Stimulated activated CD8-positive, alpha-beta memory T cell treated with anti-CD3 and anti-CD28 coated beads, Interleukin-12 subunit alpha, Interleukin-12 subunit beta, amount 100 ng/mL, for 1 hour (primary cell): ENCODE data around the gene NLRP10.

Source experiments
- DNase-seq: peaks from one replicate; pipeline ENCODE4 v3.0.0-alpha.2; 2020; ENCODE audit warnings: low read depth

NLRP10 gene

DNA sequence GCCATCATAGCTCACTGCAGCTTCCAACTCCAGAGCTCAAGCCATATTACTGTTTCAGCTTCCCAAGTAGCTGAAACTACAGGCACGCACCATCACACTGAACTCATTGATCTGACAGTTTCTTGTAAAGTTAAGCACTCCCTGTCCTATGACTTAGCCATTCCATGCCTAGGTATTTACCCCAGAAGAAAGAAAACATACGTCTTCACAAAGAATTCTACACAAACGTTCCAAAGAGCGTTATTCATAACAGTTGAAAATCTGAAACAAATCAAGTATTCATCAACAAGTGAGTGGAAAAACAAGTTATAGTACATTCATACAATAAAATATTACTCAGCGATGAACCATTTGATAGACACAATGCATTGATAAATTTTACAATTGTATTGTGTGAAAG is 7.8 kb upstream of the NLRP10 start:
- DNase-seq, result no peak

DNA sequence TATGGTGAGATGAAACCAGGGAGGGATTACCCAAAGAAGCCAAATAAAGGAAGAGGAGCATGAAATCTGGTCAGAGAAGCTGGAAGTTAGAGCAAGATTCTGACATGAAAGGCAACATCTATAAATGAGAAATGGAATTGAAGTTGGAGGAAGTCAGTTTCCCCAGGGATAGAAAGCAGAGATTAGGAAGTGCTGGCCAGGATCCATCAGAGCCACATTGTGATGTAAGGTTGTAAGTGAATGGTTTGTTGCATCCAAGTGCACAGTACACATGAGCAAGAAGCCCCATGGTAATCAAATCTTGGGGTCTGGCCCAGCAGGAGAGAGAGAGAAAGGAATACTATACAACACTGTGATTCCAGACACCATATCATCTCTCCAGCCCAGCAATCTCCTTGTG is 6.6 kb upstream of the NLRP10 start:
- DNase-seq, result no peak

DNA sequence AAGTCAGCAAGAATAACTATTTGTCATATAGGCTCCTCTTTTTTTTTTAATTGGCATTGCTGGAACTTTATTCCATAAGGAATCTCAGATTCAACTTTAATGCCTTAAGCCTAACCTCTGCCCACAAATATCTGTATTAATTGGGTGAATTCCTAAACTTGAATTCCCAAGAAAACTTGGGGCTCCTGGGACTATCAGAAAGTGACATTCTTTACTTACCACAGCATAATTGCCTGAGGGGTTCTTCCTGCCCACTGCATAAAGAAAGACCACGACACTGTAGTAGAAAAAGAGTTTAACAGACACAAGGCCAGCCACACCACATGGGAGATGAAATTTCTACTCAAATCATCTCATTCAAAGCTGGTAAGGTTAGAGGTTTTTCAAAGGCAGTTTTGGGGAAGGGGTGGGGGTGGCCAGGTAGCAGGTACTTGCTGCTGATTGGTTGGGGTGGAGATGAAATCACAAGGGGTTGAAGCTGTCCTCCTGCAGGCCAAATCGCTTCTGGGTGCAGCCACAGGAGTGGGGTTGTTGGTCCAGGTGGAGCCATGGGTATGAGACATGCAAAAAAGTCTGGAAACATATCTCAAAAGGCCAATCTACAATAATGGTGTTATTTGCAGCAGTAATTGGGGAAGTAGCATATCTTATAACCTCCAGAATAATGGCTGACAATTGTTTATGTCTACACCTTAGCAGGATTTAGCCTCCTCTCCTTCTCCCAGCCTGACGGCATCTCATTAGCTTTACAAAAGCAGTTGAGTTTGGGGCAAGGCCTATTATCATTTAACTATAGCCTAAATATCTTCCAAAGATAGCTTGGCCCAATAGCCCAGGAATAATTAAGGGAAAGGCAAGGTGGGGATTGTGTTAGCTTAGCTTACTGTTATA is 4.8 kb upstream of the NLRP10 start:
- DNase-seq, result no peak

DNA sequence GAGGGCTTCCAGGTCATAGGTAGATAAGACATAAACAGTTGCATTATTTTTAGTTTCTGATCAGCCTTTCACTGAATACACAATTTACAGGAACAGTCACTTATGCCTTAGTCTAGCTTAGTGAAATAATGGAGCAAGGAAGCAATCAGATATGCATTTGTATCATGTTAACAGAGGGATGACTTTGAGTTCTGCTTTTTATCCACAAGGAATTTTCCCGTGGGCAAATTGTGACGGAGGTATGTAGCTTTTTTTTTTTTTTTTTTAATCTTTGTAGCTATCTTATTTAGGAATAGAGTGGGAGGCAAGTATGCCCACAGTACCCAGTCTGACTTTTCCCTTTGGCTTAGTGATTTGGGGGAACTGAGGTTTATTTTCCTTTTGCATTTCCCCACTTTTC is 3.4 kb upstream of the NLRP10 start:
- no peak for DNase-seq

DNA sequence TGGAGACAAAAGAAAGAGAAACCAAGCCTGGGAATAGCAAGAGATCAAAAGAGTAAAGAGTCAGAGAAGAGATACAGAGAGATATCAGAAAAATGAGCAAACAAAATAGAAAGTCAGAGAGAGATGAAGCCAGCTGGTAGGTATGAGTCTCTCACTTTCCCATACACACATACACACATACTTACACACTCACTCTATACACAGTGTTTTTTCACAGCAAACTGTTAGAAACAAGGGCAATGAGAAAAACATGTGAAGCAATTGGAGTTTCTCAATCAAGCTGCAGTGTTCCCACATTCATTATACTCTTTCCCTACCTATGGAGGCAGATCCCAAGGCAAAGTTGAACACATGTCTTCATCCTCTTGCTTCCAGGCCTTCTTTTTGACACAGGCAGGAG is 2.6 kb upstream of the NLRP10 start:
- no peak for DNase-seq

DNA sequence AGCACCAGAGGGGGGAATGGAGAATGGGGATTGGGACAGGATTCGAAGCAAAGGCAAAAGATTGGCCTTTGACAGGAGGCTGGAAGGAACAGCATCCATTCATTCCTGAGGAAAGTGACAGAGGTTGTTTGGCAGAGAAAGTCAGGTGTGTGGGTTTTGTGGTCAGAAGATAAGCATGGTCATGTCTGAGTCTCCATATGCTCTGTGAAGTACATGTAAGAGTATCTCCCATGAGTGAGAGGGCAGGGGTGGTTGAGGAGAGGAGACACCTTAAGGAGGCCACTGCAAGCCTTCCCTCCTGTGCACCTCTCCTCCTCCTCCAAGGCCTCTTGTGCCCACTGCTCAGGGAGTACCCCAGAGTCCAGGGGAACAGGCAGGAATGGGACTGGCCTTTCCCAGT is 1.9 kb upstream of the NLRP10 start:
- DNase-seq, result no peak

DNA sequence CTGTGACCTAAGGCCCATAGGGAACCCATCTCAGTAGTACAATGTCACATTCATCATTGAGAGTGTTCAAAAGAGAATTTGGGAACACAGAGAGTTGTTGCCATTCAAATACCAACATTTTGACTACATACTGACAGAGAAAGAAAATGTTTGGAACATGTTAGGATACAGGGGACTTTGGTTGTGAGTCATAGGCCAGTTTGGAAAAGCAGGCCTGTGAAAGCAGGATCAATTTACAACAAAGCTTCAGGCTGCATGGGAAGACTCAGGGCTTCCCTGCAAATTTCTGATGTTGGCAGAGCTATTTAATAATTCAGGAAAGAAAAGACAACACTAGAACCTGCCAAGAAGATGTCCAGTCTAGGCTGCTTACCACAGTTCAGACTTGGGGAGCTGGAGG is 374 bp downstream of the NLRP10 start:
- DNase-seq, result no peak

DNA sequence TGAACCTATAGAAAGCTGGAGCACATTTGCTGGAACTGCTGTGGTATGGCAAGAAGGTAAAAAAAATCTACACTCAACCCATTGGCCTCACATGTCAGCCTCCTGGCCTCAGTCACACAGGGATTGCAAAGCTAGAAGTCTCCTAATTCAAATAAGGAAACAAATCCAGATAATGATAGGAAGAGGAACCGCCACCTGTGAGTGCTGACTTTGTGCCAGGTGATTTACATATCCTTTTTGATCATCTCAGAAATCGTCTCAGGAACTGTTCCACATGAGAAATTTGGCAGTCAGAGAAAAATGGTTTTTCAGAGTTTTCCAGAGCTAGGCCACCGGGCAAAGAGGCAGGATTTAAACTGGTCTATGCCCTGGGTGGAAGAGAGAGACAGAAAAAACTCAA is 986 bp downstream of the NLRP10 start:
- no peak for DNase-seq

DNA sequence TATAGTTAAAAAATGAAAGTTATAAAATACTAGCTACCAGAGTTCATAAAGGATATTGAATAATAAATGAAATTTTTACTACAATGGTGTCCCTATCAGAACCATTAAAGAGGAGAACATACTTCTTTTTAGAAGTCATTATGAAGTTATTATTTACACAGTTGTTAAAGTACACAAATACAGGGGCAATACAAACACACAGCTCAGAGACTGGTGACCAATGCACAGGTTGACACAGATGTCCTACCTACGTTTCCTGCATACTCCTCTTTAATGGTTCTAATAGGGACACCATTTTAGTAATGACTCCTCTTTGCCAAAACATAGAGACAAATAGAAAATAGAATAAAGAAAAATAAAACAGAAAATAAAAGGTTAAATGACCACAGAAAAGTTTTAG is 10.1 kb downstream of the NLRP10 start:
- no peak for DNase-seq

DNA sequence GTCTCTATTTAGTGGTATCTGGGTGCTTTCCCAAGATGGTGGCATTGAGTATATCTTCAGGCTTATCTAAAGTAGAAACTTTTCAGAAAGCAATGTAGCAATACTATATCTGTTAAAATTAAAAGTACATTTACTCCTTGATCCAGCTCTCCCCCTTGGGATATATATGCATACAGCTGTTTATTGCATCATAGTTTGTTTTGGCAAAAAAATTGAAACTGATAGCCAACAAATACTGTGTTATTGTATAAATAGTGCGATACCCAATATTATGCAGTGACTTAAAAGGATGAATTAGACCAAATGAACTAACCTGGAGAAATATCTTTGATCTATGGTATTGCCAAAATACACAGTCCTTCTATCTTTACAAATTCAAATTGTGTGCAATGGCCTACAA is 15.3 kb downstream of the NLRP10 start:
- no peak for DNase-seq

DNA sequence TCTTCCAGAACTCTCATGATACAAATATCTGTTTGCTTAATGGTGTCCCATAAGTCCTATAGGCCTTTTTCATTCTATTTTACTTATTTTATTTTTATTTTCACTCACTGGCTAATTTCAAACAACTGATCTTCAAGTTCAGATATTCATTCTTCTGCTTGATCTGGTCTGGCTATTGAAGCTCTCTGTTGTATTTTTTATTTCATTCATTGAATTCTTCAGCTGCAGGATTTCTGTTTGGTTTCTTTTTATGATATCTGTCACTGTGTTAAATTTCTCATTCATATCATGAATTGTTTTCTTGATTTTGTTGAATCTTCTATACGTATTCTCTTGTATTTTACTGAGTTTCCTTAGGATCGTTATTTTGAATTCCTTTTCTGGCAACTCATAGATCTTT is 21.1 kb downstream of the NLRP10 start:
- no peak for DNase-seq

DNA sequence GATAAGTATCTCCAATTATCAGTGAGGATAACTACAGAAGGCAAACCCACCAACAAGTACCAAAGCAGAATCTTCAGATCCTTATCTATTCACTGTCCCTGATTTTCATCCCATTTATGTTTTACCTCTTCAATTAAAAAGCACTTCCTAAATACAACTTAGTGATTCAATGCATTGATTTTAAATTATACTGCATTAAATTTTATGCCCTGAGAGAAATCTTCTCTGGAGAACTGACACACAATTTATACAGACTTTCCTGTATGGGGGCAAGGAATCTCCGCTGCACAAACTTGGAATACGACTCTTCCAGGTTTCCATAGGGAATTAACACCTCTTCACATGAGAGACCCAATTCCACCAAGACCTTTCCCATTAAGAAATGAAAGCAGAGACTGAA is 23.6 kb downstream of the NLRP10 start, which contains the start of gene OR10A3:
Gene OR10A3 (minus strand): TSS at position 101 of the 400 bp plus-strand sequence. CDS start 2,188 bp downstream, outside the sequence.
- no peak for DNase-seq

DNA sequence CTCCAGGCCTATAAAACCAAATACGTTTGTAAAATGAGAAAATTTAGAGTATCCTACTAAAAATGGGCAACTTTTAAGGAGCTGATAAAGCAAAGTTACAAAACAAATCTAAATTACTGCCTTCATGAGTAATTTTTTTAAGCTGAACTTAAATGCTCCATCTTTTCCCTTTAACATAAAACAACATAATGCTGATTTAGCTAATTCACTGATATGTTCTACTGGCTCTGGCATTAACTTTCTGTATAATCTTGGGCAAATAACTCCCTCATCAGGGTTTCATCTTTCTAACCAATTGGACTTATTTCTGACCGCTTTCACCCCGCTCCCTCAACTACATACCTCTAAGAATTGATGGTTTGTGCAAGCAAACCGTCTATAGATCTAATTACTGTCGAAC is 24.1 kb downstream of the NLRP10 start:
- DNase-seq, result no peak

DNA sequence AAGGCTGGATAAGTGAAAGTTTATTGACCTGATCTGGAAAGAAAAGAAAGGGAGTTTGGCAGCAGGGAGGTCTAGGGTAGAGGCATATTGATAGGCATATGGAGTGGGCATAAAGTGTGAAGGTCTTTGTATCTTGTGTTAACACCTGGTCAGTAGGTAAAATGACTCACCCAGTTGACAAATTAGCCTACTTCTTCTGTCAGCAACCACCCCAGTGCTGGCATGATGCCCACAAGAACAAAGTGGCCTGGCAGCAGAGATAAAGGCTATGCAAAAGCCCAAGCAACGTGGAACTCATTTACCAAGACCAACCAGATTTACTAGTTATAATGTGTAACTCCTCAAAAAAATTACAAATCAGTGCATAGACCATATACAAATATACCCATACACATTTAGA is 28.6 kb downstream of the NLRP10 start:
- DNase-seq, result no peak

DNA sequence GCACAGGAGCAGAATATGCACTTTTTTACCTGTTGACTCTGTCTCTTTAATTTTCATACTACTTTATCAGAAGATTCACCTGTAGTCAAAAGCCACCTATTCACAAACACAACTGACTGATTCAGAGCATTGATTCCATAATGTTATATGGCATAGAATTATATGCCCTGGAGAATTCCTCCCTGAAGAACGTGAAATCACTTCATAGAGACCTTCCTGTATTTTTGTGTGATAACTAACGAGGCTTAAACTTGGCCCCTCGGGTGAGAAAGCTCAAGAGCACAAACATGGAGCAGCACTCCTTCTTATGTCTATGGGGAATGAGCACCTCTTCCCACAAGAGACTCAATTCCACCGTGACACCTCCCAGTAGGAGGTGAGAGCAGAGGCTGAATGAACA is 34.1 kb downstream of the NLRP10 start, which contains the start of gene OR10A6:
Gene OR10A6 (minus strand): TSS at position 101 of the 400 bp plus-strand sequence. CDS start 2,606 bp downstream, outside the sequence.
- no peak for DNase-seq

DNA sequence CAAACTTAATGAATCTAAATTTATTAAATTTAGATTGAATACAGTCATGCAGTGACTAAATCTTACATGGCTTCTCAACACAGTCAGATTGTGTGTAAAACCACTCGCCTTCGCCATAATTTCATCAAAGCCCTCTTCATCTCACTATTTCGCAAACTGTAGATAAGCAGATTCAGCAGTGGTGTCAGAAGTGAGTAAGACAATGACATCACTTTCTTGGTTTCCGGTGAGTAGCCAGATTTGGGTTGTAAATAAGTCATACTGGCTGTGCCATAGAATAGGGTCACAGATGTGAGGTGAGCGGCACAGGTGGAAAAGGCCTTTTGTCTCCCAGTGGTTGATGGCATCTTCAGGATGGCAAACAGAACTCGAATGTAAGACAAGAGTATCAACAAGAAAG is 37.6 kb downstream of the NLRP10 start:
- DNase-seq, result no peak

DNA sequence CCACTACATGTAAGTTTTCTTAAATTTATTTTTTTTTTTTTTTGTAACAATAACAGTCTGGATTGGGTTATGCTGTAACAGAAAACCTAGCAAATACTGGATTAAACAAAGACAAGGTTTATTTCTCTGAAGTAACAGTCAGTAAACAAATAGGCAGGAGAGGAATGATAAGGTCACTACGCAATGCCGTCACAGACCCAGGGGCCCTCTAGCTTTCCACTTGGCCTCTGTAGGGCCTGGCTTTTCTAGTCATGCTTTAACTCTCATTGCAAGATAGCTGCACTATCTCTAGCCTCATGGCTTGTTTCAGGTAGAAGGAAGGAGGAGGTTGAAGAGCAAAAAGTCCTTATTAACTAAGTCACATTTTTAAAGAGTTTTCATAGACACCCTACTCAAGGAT is 40.7 kb downstream of the NLRP10 start:
- DNase-seq, result no peak

DNA sequence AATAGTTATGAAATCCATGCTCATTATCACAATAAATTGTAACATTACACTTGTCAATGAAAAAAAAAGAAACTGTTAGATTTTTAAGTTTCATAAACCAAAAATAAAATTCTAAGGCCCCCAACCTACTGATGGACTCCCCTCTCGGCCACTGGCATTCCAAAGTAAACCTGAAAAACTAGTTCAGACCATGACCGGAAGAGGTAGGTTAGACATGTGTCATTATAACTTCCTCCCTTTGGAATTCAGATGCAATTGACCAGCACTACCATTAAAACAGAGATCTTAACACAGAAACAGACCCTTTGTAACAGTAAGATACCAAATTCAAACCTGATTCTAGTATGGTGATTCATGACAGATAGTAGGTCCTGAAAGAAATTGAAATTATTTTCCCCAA is 47.1 kb downstream of the NLRP10 start:
- no peak for DNase-seq
